IMR-90 (cell line): Measurements from ENCODE around the gene RAB37. TPM values are rescaled to one million over a fixed set of nuclear protein-coding genes. Genes with fewer than 3 reads are reported as not detected.

Experiments
- ATAC-seq: fragments of 200-7000 bp; cut with Tn5 transposase; 2 replicates; pipeline ENCODE4 v1.9.1; 2020; ENCODE audit warnings: low read depth, mild to moderate bottlenecking, moderate library complexity
- BruUV-seq: library from RNA; stranded (reverse); fragments of 400-500 nt; replicated peaks from 2 replicates; lab custom pipeline; 2021; lab: Mats Ljungman, UMichigan
- CTCF ChIA-PET: fragments of 300-600 bp; formaldehyde crosslinking; extraction: SDS; loops from one replicate; lab custom pipeline; 2021; ENCODE audit warnings: antibody characterized with exemption; lab: Yijun Ruan, JAX
- POLR2A ChIA-PET: fragments of 300-600 bp; sonication (Branson Sonifier 250); formaldehyde crosslinking; loops from one replicate; lab custom pipeline; 2022; ENCODE audit warnings: antibody characterized with exemption; ENCODE audit not compliant: unreplicated experiment; lab: Charles Lee
- DNase-seq: peaks from one replicate; pipeline ENCODE4 v3.0.0; 2013
- H2AFZ ChIP-seq: replicated peaks from 2 replicates; pipeline ENCODE3; 2013; ENCODE audit warnings: low read length, mild to moderate bottlenecking; ENCODE audit not compliant: poor library complexity
- H2AK5ac ChIP-seq: 2 replicates; pipeline ENCODE4 v1.6.1; 2013; ENCODE audit warnings: low read depth, low read length, inconsistent platforms
- H2AK9ac ChIP-seq: replicated peaks from 2 replicates; pipeline ENCODE3; 2013; ENCODE audit warnings: mild to moderate bottlenecking, low read depth, low read length, moderate library complexity; ENCODE audit not compliant: poor library complexity
- H2BK120ac ChIP-seq: 2 replicates; pipeline ENCODE4 v1.6.1; 2013; ENCODE audit warnings: low read depth, low read length, inconsistent platforms
- H2BK15ac ChIP-seq: 3 replicates; pipeline ENCODE4 v1.6.1; 2013; ENCODE audit warnings: low read depth, low read length, inconsistent platforms
- H2BK20ac ChIP-seq: 2 replicates; pipeline ENCODE4 v1.6.1; 2013; ENCODE audit warnings: low read depth, mild to moderate bottlenecking, inconsistent platforms, low read length, moderate library complexity
- H2BK5ac ChIP-seq: 2 replicates; pipeline ENCODE4 v1.6.1; 2013; ENCODE audit warnings: mild to moderate bottlenecking, low read depth, low read length, inconsistent platforms; ENCODE audit not compliant: poor library complexity, severe bottlenecking
- H3K14ac ChIP-seq: replicated peaks from 2 replicates; pipeline ENCODE4 v1.6.1; 2013; ENCODE audit warnings: low read depth, low read length, inconsistent platforms
- H3K18ac ChIP-seq: 2 replicates; pipeline ENCODE4 v1.6.1; 2013; ENCODE audit warnings: low read depth, low read length, control low read depth
- H3K23ac ChIP-seq: 2 replicates; pipeline ENCODE4 v1.6.1; 2013; ENCODE audit warnings: low read depth, low read length, inconsistent platforms
- H3K27ac ChIP-seq: 2 replicates; pipeline ENCODE4 v1.5.1; 2013; ENCODE audit warnings: mild to moderate bottlenecking, control low read depth, low read length; ENCODE audit not compliant: insufficient read depth
- H3K27me3 ChIP-seq: 2 replicates; pipeline ENCODE4 v1.6.1; 2013; ENCODE audit warnings: low read length; ENCODE audit not compliant: control insufficient read depth, insufficient read depth
- H3K36me3 ChIP-seq: 2 replicates; pipeline ENCODE4 v1.6.1; 2013; ENCODE audit warnings: low read length, mixed read lengths; ENCODE audit not compliant: control insufficient read depth, insufficient read depth
- H3K4ac ChIP-seq: 2 replicates; pipeline ENCODE4 v1.6.1; 2013; ENCODE audit warnings: low read depth, low read length, inconsistent platforms
- H3K4me1 ChIP-seq: 2 replicates; pipeline ENCODE4 v1.6.1; 2013; ENCODE audit warnings: low read length, mixed read lengths; ENCODE audit not compliant: control insufficient read depth, insufficient read depth
- H3K4me2 ChIP-seq: 2 replicates; pipeline ENCODE4 v1.6.1; 2013; ENCODE audit warnings: low read depth, mild to moderate bottlenecking, control low read depth, low read length, moderate library complexity
- H3K4me3 ChIP-seq: 2 replicates; pipeline ENCODE4 v1.5.1; 2013; ENCODE audit warnings: low read depth, mild to moderate bottlenecking, control low read depth, low read length, moderate library complexity; ENCODE audit not compliant: insufficient read depth
- H3K56ac ChIP-seq: 2 replicates; pipeline ENCODE4 v1.6.1; 2013; ENCODE audit warnings: low read length, inconsistent platforms; ENCODE audit not compliant: insufficient read depth; ENCODE audit errors: extremely low read depth
- H3K79me1 ChIP-seq, 2 experiments: 2 replicates each; pipeline ENCODE4 v1.6.1; 2013; ENCODE audit warnings: low read length in 2 of 2, inconsistent platforms in 1 of 2, low read depth in 1 of 2
- H3K9ac ChIP-seq: 2 replicates; pipeline ENCODE4 v1.6.1; 2013; ENCODE audit warnings: low read depth, low read length, control low read depth
- H3K9me1 ChIP-seq: 2 replicates; pipeline ENCODE4 v1.6.1; 2013; ENCODE audit warnings: low read length, inconsistent platforms; ENCODE audit not compliant: insufficient read depth
- H3K9me3 ChIP-seq: 2 replicates; pipeline ENCODE4 v1.6.1; 2013; ENCODE audit warnings: low read length; ENCODE audit not compliant: control insufficient read depth, insufficient read depth
- H4K20me1 ChIP-seq: 2 replicates; pipeline ENCODE4 v1.6.1; 2013; ENCODE audit warnings: low read length, inconsistent platforms; ENCODE audit not compliant: insufficient read depth
- H4K5ac ChIP-seq: 2 replicates; pipeline ENCODE4 v1.6.1; 2013; ENCODE audit warnings: mild to moderate bottlenecking, low read depth, low read length, control low read depth
- H4K8ac ChIP-seq, 2 experiments: 2 replicates each; pipeline ENCODE4 v1.6.1; 2013; ENCODE audit warnings: low read depth in 2 of 2, low read length in 2 of 2, control low read depth in 1 of 2, inconsistent platforms in 1 of 2
- H4K91ac ChIP-seq: 2 replicates; pipeline ENCODE4 v1.6.1; 2013; ENCODE audit warnings: low read depth, low read length, inconsistent platforms; ENCODE audit not compliant: insufficient read depth
- BHLHE40 ChIP-seq: fragments of 150-350 bp; IDR thresholded peaks from 2 replicates; pipeline ENCODE4 v1.6.1; 2016; ENCODE audit warnings: mild to moderate bottlenecking, low read depth, low read length
- CEBPB ChIP-seq: IDR thresholded peaks from 2 replicates; pipeline ENCODE4 v1.6.1; 2012; ENCODE audit warnings: low read depth, low read length, improper control_type of control experiment
- CHD1 ChIP-seq: IDR thresholded peaks from 2 replicates; pipeline ENCODE4 v1.6.1; 2012; ENCODE audit warnings: low read depth, low read length, improper control_type of control experiment
- CTCF ChIP-seq: conservative IDR thresholded peaks from 2 replicates; pipeline ENCODE4 v1.5.1; 2012; ENCODE audit warnings: mild to moderate bottlenecking, low read depth, low read length, improper control_type of control experiment
- ELK1 ChIP-seq: fragments of 150-350 bp; IDR thresholded peaks from 2 replicates; pipeline ENCODE4 v1.6.1; 2016; ENCODE audit warnings: low read depth, mild to moderate bottlenecking, low read length, moderate library complexity, borderline replicate concordance
- FOS ChIP-seq: fragments of 150-350 bp; IDR thresholded peaks from 2 replicates; pipeline ENCODE4 v1.6.1; 2016; ENCODE audit warnings: low read depth, low read length
- MAFK ChIP-seq: IDR thresholded peaks from 2 replicates; pipeline ENCODE4 v1.6.1; 2012; ENCODE audit warnings: low read depth, low read length, improper control_type of control experiment
- MAZ ChIP-seq: IDR thresholded peaks from 2 replicates; pipeline ENCODE4 v1.6.1; 2012; ENCODE audit warnings: low read depth, mild to moderate bottlenecking, low read length, improper control_type of control experiment, moderate library complexity, borderline replicate concordance
- MXI1 ChIP-seq: IDR thresholded peaks from 2 replicates; pipeline ENCODE4 v1.6.1; 2012; ENCODE audit warnings: low read depth, mild to moderate bottlenecking, low read length, moderate library complexity, borderline replicate concordance
- NFE2L2 ChIP-seq: fragments of 150-350 bp; IDR thresholded peaks from 2 replicates; pipeline ENCODE4 v1.6.1; 2016; ENCODE audit warnings: low read depth, mild to moderate bottlenecking, low read length
- POLR2A ChIP-seq: IDR thresholded peaks from 2 replicates; pipeline ENCODE4 v1.6.1; 2012; ENCODE audit warnings: mild to moderate bottlenecking, low read depth, low read length
- RAD21 ChIP-seq: IDR thresholded peaks from 2 replicates; pipeline ENCODE4 v1.6.1; 2012; ENCODE audit warnings: low read length, improper control_type of control experiment
- RCOR1 ChIP-seq: IDR thresholded peaks from 2 replicates; pipeline ENCODE4 v1.6.1; 2012; ENCODE audit warnings: mild to moderate bottlenecking, low read length, improper control_type of control experiment; ENCODE audit not compliant: insufficient replicate concordance
- RFX5 ChIP-seq: IDR thresholded peaks from 2 replicates; pipeline ENCODE4 v1.8.0; 2012; ENCODE audit warnings: low read depth, mild to moderate bottlenecking, low read length, moderate library complexity
- SMC3 ChIP-seq: fragments of 150-350 bp; IDR thresholded peaks from 2 replicates; pipeline ENCODE4 v1.6.1; 2016; ENCODE audit warnings: low read depth, mild to moderate bottlenecking, antibody characterized with exemption, low read length, moderate library complexity
- WGBS, 2 experiments: methylation state at CpG; one replicate each; pipeline versions ENCODE4 v1.1.5 to v1.1.7; 2013; ENCODE audit warnings: missing lambda C conversion rate in 2 of 2; ENCODE audit not compliant: insufficient read length in 1 of 2; ENCODE audit errors: extremely low coverage in 2 of 2; 5-methylcytosine and 5-hydroxymethylcytosine counted together
- dilution Hi-C: fragments of 300-500 bp; cut with HindIII; formaldehyde crosslinking; loops from one replicate; pipeline ENCODE4 v1.14.3; 2018; ENCODE audit warnings: low sequenced_read_pairs; ENCODE audit not compliant: unreplicated experiment
- in situ Hi-C: fragments of 300-500 bp; cut with MboI; formaldehyde crosslinking; loops from 3 replicates; pipeline ENCODE4 v1.14.3; 2019; ENCODE audit warnings: low sequenced_read_pairs, inconsistent platforms, mixed read lengths
- intact Hi-C: fragments of 100-400 bp; cut with micrococcal nuclease; formaldehyde crosslinking; loops from 2 replicates; pipeline ENCODE4 v1.10.0; 2022
- polyA plus RNA-seq, 3 experiments: library from polyadenylated mRNA; depleted of rRNA; stranded (reverse); fragments of >200 nt; gene quantifications; 2 replicates each; pipeline ENCODE4 v1.2.3, GENCODE V29; 2012; ENCODE audit warnings: low replicate concordance in 1 of 3
- total RNA-seq: library from RNA; depleted of rRNA; stranded (reverse); fragments of >200 nt; gene quantifications from 2 replicates; pipeline ENCODE4 v1.2.3, GENCODE V29; 2012

RAB37 gene
- total and polyA plus RNA-seq, 2 of the 4 experiments (the other 2 are of a cell fraction), result 0.19 TPM; not detected in 1

- ATAC-seq (peak; percentile 19), DNase-seq (no peak)
- no TSS peak for BruUV-seq
- TF ChIP-seq RAD21 (no peak), MAZ (no peak), NFE2L2 (no peak), MAFK (no peak), CTCF (no peak), SMC3 (no peak), CEBPB (no peak), BHLHE40 (no peak), RCOR1 (no peak), POLR2A (no peak), MXI1 (no peak), CHD1 (no peak), RFX5 (no peak), FOS (no peak), ELK1 (no peak)
- Histone ChIP-seq H2BK15ac (no peak overlapping the region), H4K8ac (no peak overlapping the region), H2BK120ac (no peak overlapping the region), H4K20me1 (peaks cover 8% of the 10 kb centered on the region), H3K36me3 (no peaks in the 10 kb centered on the region), H2AK5ac (peak overlapping the region; percentile 14; the same call in 1 of the 2 replicates), H3K56ac (0 out of 2 replicates have a peak overlapping the region, but pooled peaks have one; percentile 1), H2AK9ac (peak overlapping the region; percentile 77), H3K14ac (no peak overlapping the region), H3K27ac (no peak overlapping the region), H3K27me3 (no peaks in the 10 kb centered on the region), H4K5ac (no peak overlapping the region), H3K79me1 (peaks cover 0 to 10% of the 10 kb centered on the region in 2 experiments; a peak in 2 of 4 replicates), H2AFZ (peak overlapping the region; percentile 51), H3K4me3 (no peak overlapping the region), H3K9me3 (no peaks in the 10 kb centered on the region), H4K91ac (no peak overlapping the region), H2BK5ac (no peak overlapping the region), H2BK20ac (no peak overlapping the region), H3K4me1 (peaks cover 25% of the 10 kb centered on the region), H3K9me1 (0 out of 2 replicates have a peak, but pooled peaks cover 6% of the 10 kb centered on the region), H3K9ac (no peak overlapping the region), H3K4me2 (no peak overlapping the region), H3K4ac (no peak overlapping the region), H3K18ac (no peak overlapping the region), H3K23ac (no peak overlapping the region)
- POLR2A ChIA-PET, result no interaction called here
- CTCF ChIA-PET, result no interaction called here
- intact Hi-C loops, result no loop called here
- no CpG with 5 or more reads among the region's 7 CpGs for WGBS, 2 experiments
- dilution Hi-C loops, result no loop called here
- in situ Hi-C loops, result no loop called here
Measured at GRCh38 chr17:74760404-74761105, 23.5 kb downstream of the RAB37 start.
